ENCODE results near the gene C10orf143. TPM values are rescaled to one million over a fixed set of nuclear protein-coding genes. Genes with fewer than 3 reads are reported as not detected.
"Not testable (repeated sequence)": the region's sequence is repeated elsewhere in the genome, so short reads cannot be mapped to it uniquely, and the experiment has no call there.

Gene C10orf143
- total RNA-seq, 1 experiment from 2014 or later = 1.6 TPM

GRCh38 chr10:130127364-130128061 lies 16.9 kb upstream of the C10orf143 start (continued):
- TF ChIP-seq CTCF (IDR thresholded peaks at IDR 0.05) = peak; percentile 27; the same call in 1 of the 2 replicates

GRCh38 chr10:130121486-130122079 lies 11.0 kb upstream of the C10orf143 start:
- POLR2A ChIA-PET = interaction anchor here (0.7 kb wide), 1 partner anchor 10 kb away, joined by 5 read pairs; no protein-coding TSS in a partner anchor
- H3K27ac Mint-ChIP-seq = no peak overlapping the region
- no peaks in the 10 kb centered on the region for H3K4me1 Mint-ChIP-seq
- no peak overlapping the region for H3K4me3 Mint-ChIP-seq
- peaks cover 16% of the 10 kb centered on the region for H3K36me3 Mint-ChIP-seq
- peaks cover 5% of the 10 kb centered on the region for H3K27me3 Mint-ChIP-seq (ENCODE audit: low read depth)
- no peak for DNase-seq (ENCODE audit: low spot score)
- TF ChIP-seq MYBL2 (CRISPR knock-in tag; IDR thresholded peaks at IDR 0.05) (no peak), USF2 (CRISPR knock-in tag; IDR thresholded peaks at IDR 0.05) (no peak), NFE2L1 (CRISPR knock-in tag; IDR thresholded peaks at IDR 0.05) (no peak), MAX (CRISPR knock-in tag; IDR thresholded peaks at IDR 0.05) (no peak), NR2C2 (CRISPR knock-in tag; IDR thresholded peaks at IDR 0.05) (no peak), CREB1 (CRISPR knock-in tag; IDR thresholded peaks at IDR 0.05) (no peak), ZNF219 (CRISPR knock-in tag; IDR thresholded peaks at IDR 0.05; ENCODE audit: borderline replicate concordance) (no peak), ETV6 (CRISPR knock-in tag; IDR thresholded peaks at IDR 0.05) (no peak), ATF1 (CRISPR knock-in tag; IDR thresholded peaks at IDR 0.05) (no peak), PRDM15 (CRISPR knock-in tag; IDR thresholded peaks at IDR 0.05) (no peak), ARID4B (CRISPR knock-in tag; IDR thresholded peaks at IDR 0.05; ENCODE audit: borderline replicate concordance) (no peak), GRHL2 (CRISPR knock-in tag; IDR thresholded peaks at IDR 0.05; ENCODE audit: insufficient replicate concordance, severe bottlenecking) (no peak), FOXK1 (CRISPR knock-in tag; IDR thresholded peaks at IDR 0.05) (no peak), EMX1 (CRISPR knock-in tag; IDR thresholded peaks at IDR 0.05) (no peak), NR1H2 (CRISPR knock-in tag; IDR thresholded peaks at IDR 0.05) (no peak)
- peaks cover 23% of the 10 kb centered on the region for H3K9me3 Mint-ChIP-seq
- CTCF ChIA-PET = interaction anchor here (1.3 to 1.7 kb wide), 2 partner anchors 12 to 77 kb away, joined by 4 to 8 read pairs; partner anchors contain the start of gene C10orf143
- ATAC-seq = no peak

GRCh38 chr10:130117535-130117934 lies 6.9 kb upstream of the C10orf143 start:
- H3K27ac Mint-ChIP-seq; H3K4me1 Mint-ChIP-seq; H3K27me3 Mint-ChIP-seq (ENCODE audit: low read depth); ATAC-seq; POLR2A ChIA-PET; CTCF ChIA-PET; H3K4me3 Mint-ChIP-seq: not testable (repeated sequence)
- peak; percentile 41 for DNase-seq (ENCODE audit: low spot score)
- Mint-ChIP-seq H3K9me3 (peaks cover 36% of the 10 kb centered on the region), H3K36me3 (peaks cover 33% of the 10 kb centered on the region)

GRCh38 chr10:130116942-130117341 lies 6.3 kb upstream of the C10orf143 start:
- H3K4me3 Mint-ChIP-seq; CTCF ChIA-PET; H3K4me1 Mint-ChIP-seq; ATAC-seq; H3K27ac Mint-ChIP-seq; H3K27me3 Mint-ChIP-seq (ENCODE audit: low read depth); DNase-seq (ENCODE audit: low spot score): not testable (repeated sequence)
- POLR2A ChIA-PET = interaction anchor here (0.7 kb wide), 1 partner anchor 152 kb away, joined by 3 read pairs; no protein-coding TSS in a partner anchor
- peaks cover 41% of the 10 kb centered on the region for H3K9me3 Mint-ChIP-seq
- peaks cover 38% of the 10 kb centered on the region for H3K36me3 Mint-ChIP-seq

Measured in WTC11 (cell line).